WTC11 (cell line): ENCODE results near the gene SNX19. TPM values are rescaled to one million over a fixed set of nuclear protein-coding genes. Genes with fewer than 3 reads are reported as not detected.

ENCODE experiments used
- ATAC-seq: fragments of 200-7000 bp; cut with Tn5 transposase; 2 replicates; pipeline ENCODE4 v1.10.0; 2021; ENCODE audit warnings: mild to moderate bottlenecking, moderate library complexity
- CTCF ChIA-PET: fragments of 300-600 bp; sonication (Branson Sonifier 250); formaldehyde crosslinking; loops from one replicate; lab custom pipeline; 2021; ENCODE audit warnings: antibody characterized with exemption; lab: Charles Lee
- POLR2A ChIA-PET: fragments of 350-600 bp; sonication (Branson Sonifier 250); formaldehyde crosslinking; loops from one replicate; lab custom pipeline; 2021; ENCODE audit warnings: antibody characterized with exemption; lab: Charles Lee
- DNase-seq: peaks from one replicate; pipeline ENCODE4 v3.0.0; 2021; ENCODE audit warnings: low spot score
- H3K27ac Mint-ChIP-seq: 2 replicates; pipeline ENCODE4 v1.8.0; 2021; ENCODE audit warnings: mixed read lengths
- H3K27me3 Mint-ChIP-seq: 2 replicates; pipeline ENCODE4 v1.8.0; 2021; ENCODE audit warnings: low read depth, mild to moderate bottlenecking, moderate library complexity, mixed read lengths
- H3K36me3 Mint-ChIP-seq: 2 replicates; pipeline ENCODE4 v1.8.0; 2021; ENCODE audit warnings: mixed read lengths
- H3K4me1 Mint-ChIP-seq: 2 replicates; pipeline ENCODE4 v1.8.0; 2022; ENCODE audit warnings: mixed read lengths
- H3K4me3 Mint-ChIP-seq: 2 replicates; pipeline ENCODE4 v1.8.0; 2021; ENCODE audit warnings: mild to moderate bottlenecking, moderate library complexity, mixed read lengths
- H3K9me3 Mint-ChIP-seq: 2 replicates; pipeline ENCODE4 v1.8.0; 2021; ENCODE audit warnings: mixed read lengths
- EMX1 ChIP-seq: fragments of 250-450 bp; sonication (Bioruptor Pico); IDR thresholded peaks from 2 replicates; pipeline ENCODE4 v1.8.0; 2021; ENCODE audit warnings: mild to moderate bottlenecking
- GABPB1 ChIP-seq: sonication (generic); formaldehyde crosslinking; IDR thresholded peaks from 2 replicates; pipeline ENCODE4 v1.8.1; 2023; ENCODE audit warnings: mild to moderate bottlenecking, missing genetic modification reagents
- IRF2 ChIP-seq: sonication (generic); formaldehyde crosslinking; IDR thresholded peaks from 2 replicates; pipeline ENCODE4 v1.8.0; 2022; ENCODE audit warnings: low read depth, missing genetic modification reagents, borderline replicate concordance
- RELA ChIP-seq: sonication (generic); formaldehyde crosslinking; IDR thresholded peaks from 2 replicates; pipeline ENCODE4 v1.8.1; 2022; ENCODE audit warnings: missing genetic modification reagents, mild to moderate bottlenecking, borderline replicate concordance
- SMAD4 ChIP-seq: sonication (generic); formaldehyde crosslinking; IDR thresholded peaks from 2 replicates; pipeline ENCODE4 v1.8.0; 2022; ENCODE audit warnings: mild to moderate bottlenecking, missing genetic modification reagents
- ZNF121 ChIP-seq: sonication (generic); formaldehyde crosslinking; IDR thresholded peaks from 2 replicates; pipeline ENCODE4 v1.8.0; 2023; ENCODE audit warnings: missing genetic modification reagents
- ZNF263 ChIP-seq: sonication (generic); formaldehyde crosslinking; IDR thresholded peaks from 2 replicates; pipeline ENCODE4 v1.8.1; 2022; ENCODE audit warnings: low read depth, mild to moderate bottlenecking, moderate library complexity, missing genetic modification reagents
- total RNA-seq: library from RNA; stranded (reverse); gene quantifications from 3 replicates; pipeline ENCODE4 v1.2.3, GENCODE V29; 2021
- TF ChIP-seq, protein P1 (sequence below): sonication (generic); formaldehyde crosslinking; IDR thresholded peaks from 2 replicates; pipeline ENCODE4 v1.8.0; 2022; ENCODE audit warnings: mild to moderate bottlenecking, missing genetic modification reagents
- TF ChIP-seq, protein P2 (sequence below): sonication (generic); formaldehyde crosslinking; IDR thresholded peaks from 2 replicates; pipeline ENCODE4 v1.8.1; 2022; ENCODE audit warnings: low read depth, missing genetic modification reagents, borderline replicate concordance
- TF ChIP-seq, protein P3 (sequence below): sonication (generic); formaldehyde crosslinking; IDR thresholded peaks from 2 replicates; pipeline ENCODE4 v1.8.1; 2022; ENCODE audit warnings: mild to moderate bottlenecking, moderate library complexity, missing genetic modification reagents
- TF ChIP-seq, protein P4 (sequence below): sonication (generic); formaldehyde crosslinking; IDR thresholded peaks from 2 replicates; pipeline ENCODE4 v1.8.0; 2022; ENCODE audit warnings: missing genetic modification reagents
- TF ChIP-seq, protein P5 (sequence below): sonication (generic); formaldehyde crosslinking; IDR thresholded peaks from 2 replicates; pipeline ENCODE4 v1.8.0; 2023; ENCODE audit warnings: mild to moderate bottlenecking, missing genetic modification reagents
- TF ChIP-seq, protein P6 (sequence below): sonication (generic); formaldehyde crosslinking; IDR thresholded peaks from 2 replicates; pipeline ENCODE4 v1.8.0; 2022; ENCODE audit warnings: mild to moderate bottlenecking, missing genetic modification reagents
- TF ChIP-seq, protein P7 (sequence below): fragments of 250-450 bp; sonication (Bioruptor Pico); IDR thresholded peaks from 2 replicates; pipeline ENCODE4 v1.9.0; 2021; ENCODE audit warnings: moderate library complexity, mild to moderate bottlenecking, inconsistent platforms, borderline replicate concordance
- TF ChIP-seq, protein P8 (sequence below): sonication (generic); formaldehyde crosslinking; IDR thresholded peaks from 2 replicates; pipeline ENCODE4 v1.8.1; 2022; ENCODE audit warnings: mild to moderate bottlenecking, missing genetic modification reagents, moderate library complexity, borderline replicate concordance

SNX19 gene
- total RNA-seq, 1 experiment from 2014 or later, result 25.2 TPM

DNA sequence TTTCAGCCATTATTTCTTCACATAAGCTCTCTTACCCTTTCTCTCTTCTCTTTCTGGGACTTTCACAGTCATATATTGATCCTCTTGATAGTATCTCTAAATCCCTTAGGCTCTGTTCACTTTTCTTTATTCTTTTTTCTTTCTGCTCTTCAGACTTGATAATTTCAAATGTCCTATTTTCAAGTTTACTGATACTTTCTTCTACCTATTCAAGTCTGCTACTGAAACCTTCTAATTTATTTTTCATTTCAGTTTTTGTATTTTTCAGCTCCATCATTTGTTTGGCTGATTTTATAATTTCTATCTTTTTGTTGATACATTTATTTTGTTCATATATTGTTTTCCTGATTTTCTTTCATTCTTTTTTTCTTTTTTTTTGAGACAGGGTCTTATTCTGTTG, 79.1 kb downstream of the SNX19 start (continued):
- TF ChIP-seq, protein P1, sequence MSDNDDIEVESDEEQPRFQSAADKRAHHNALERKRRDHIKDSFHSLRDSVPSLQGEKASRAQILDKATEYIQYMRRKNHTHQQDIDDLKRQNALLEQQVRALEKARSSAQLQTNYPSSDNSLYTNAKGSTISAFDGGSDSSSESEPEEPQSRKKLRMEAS, result no peak
- TF ChIP-seq, protein P2, sequence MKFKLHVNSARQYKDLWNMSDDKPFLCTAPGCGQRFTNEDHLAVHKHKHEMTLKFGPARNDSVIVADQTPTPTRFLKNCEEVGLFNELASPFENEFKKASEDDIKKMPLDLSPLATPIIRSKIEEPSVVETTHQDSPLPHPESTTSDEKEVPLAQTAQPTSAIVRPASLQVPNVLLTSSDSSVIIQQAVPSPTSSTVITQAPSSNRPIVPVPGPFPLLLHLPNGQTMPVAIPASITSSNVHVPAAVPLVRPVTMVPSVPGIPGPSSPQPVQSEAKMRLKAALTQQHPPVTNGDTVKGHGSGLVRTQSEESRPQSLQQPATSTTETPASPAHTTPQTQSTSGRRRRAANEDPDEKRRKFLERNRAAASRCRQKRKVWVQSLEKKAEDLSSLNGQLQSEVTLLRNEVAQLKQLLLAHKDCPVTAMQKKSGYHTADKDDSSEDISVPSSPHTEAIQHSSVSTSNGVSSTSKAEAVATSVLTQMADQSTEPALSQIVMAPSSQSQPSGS (CRISPR knock-in tag), result no peak

DNA sequence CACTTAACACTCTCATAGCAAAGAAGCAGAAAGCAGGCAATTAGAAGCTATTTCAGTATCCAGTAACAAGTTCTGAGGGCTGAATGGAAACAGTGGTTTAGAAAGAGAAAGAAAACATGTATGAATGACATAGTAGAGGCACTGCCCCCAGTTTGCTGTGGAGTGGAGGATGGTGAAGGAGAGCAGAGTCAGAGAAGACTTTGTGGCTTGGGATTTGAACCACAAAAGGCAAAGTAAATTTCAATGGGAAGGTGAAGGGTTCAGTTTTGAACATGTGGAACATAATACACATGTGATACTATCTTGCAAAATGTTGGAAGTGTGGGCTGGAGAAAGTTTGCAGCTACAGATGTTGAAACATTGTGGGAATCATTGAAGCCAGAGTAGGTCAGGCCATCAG, 81.4 kb downstream of the SNX19 start:
- no peak for DNase-seq
- Mint-ChIP-seq H3K27ac (no peak overlapping the region), H3K4me3 (no peak overlapping the region), H3K4me1 (peaks cover 6% of the 10 kb centered on the region; the same call in 1 of the 2 replicates), H3K9me3 (no peaks in the 10 kb centered on the region), H3K27me3 (peaks cover 2% of the 10 kb centered on the region; the same call in 1 of the 2 replicates), H3K36me3 (no peaks in the 10 kb centered on the region)
- CTCF ChIA-PET, result no interaction called here
- POLR2A ChIA-PET, result no interaction called here
- no peak for ATAC-seq
- TF ChIP-seq, protein P3, sequence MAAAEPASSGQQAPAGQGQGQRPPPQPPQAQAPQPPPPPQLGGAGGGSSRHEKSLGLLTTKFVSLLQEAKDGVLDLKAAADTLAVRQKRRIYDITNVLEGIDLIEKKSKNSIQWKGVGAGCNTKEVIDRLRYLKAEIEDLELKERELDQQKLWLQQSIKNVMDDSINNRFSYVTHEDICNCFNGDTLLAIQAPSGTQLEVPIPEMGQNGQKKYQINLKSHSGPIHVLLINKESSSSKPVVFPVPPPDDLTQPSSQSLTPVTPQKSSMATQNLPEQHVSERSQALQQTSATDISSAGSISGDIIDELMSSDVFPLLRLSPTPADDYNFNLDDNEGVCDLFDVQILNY (CRISPR knock-in tag), result no peak
- TF ChIP-seq, protein P4, sequence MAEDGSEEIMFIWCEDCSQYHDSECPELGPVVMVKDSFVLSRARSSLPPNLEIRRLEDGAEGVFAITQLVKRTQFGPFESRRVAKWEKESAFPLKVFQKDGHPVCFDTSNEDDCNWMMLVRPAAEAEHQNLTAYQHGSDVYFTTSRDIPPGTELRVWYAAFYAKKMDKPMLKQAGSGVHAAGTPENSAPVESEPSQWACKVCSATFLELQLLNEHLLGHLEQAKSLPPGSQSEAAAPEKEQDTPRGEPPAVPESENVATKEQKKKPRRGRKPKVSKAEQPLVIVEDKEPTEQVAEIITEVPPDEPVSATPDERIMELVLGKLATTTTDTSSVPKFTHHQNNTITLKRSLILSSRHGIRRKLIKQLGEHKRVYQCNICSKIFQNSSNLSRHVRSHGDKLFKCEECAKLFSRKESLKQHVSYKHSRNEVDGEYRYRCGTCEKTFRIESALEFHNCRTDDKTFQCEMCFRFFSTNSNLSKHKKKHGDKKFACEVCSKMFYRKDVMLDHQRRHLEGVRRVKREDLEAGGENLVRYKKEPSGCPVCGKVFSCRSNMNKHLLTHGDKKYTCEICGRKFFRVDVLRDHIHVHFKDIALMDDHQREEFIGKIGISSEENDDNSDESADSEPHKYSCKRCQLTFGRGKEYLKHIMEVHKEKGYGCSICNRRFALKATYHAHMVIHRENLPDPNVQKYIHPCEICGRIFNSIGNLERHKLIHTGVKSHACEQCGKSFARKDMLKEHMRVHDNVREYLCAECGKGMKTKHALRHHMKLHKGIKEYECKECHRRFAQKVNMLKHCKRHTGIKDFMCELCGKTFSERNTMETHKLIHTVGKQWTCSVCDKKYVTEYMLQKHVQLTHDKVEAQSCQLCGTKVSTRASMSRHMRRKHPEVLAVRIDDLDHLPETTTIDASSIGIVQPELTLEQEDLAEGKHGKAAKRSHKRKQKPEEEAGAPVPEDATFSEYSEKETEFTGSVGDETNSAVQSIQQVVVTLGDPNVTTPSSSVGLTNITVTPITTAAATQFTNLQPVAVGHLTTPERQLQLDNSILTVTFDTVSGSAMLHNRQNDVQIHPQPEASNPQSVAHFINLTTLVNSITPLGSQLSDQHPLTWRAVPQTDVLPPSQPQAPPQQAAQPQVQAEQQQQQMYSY (CRISPR knock-in tag), result no peak
- TF ChIP-seq, protein P5, sequence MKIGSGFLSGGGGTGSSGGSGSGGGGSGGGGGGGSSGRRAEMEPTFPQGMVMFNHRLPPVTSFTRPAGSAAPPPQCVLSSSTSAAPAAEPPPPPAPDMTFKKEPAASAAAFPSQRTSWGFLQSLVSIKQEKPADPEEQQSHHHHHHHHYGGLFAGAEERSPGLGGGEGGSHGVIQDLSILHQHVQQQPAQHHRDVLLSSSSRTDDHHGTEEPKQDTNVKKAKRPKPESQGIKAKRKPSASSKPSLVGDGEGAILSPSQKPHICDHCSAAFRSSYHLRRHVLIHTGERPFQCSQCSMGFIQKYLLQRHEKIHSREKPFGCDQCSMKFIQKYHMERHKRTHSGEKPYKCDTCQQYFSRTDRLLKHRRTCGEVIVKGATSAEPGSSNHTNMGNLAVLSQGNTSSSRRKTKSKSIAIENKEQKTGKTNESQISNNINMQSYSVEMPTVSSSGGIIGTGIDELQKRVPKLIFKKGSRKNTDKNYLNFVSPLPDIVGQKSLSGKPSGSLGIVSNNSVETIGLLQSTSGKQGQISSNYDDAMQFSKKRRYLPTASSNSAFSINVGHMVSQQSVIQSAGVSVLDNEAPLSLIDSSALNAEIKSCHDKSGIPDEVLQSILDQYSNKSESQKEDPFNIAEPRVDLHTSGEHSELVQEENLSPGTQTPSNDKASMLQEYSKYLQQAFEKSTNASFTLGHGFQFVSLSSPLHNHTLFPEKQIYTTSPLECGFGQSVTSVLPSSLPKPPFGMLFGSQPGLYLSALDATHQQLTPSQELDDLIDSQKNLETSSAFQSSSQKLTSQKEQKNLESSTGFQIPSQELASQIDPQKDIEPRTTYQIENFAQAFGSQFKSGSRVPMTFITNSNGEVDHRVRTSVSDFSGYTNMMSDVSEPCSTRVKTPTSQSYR (CRISPR knock-in tag), result no peak
- TF ChIP-seq GABPB1 (CRISPR knock-in tag), result no peak
- TF ChIP-seq EMX1, result no peak
- TF ChIP-seq ZNF263 (CRISPR knock-in tag), result no peak
- TF ChIP-seq, protein P6, sequence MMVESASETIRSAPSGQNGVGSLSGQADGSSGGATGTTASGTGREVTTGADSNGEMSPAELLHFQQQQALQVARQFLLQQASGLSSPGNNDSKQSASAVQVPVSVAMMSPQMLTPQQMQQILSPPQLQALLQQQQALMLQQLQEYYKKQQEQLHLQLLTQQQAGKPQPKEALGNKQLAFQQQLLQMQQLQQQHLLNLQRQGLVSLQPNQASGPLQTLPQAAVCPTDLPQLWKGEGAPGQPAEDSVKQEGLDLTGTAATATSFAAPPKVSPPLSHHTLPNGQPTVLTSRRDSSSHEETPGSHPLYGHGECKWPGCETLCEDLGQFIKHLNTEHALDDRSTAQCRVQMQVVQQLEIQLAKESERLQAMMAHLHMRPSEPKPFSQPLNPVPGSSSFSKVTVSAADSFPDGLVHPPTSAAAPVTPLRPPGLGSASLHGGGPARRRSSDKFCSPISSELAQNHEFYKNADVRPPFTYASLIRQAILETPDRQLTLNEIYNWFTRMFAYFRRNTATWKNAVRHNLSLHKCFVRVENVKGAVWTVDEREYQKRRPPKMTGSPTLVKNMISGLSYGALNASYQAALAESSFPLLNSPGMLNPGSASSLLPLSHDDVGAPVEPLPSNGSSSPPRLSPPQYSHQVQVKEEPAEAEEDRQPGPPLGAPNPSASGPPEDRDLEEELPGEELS, result no peak
- no peak for TF ChIP-seq SMAD4 (CRISPR knock-in tag)
- TF ChIP-seq, protein P7, sequence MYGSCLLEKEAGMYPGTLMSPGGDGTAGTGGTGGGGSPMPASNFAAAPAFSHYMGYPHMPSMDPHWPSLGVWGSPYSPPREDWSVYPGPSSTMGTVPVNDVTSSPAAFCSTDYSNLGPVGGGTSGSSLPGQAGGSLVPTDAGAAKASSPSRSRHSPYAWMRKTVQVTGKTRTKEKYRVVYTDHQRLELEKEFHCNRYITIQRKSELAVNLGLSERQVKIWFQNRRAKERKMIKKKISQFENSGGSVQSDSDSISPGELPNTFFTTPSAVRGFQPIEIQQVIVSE (CRISPR knock-in tag), result no peak
- TF ChIP-seq IRF2 (CRISPR knock-in tag), result no peak
- TF ChIP-seq, protein P8, sequence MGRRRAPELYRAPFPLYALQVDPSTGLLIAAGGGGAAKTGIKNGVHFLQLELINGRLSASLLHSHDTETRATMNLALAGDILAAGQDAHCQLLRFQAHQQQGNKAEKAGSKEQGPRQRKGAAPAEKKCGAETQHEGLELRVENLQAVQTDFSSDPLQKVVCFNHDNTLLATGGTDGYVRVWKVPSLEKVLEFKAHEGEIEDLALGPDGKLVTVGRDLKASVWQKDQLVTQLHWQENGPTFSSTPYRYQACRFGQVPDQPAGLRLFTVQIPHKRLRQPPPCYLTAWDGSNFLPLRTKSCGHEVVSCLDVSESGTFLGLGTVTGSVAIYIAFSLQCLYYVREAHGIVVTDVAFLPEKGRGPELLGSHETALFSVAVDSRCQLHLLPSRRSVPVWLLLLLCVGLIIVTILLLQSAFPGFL, result no peak
- TF ChIP-seq ZNF121 (CRISPR knock-in tag), result no peak
- no peak for TF ChIP-seq RELA (CRISPR knock-in tag)
